GM19397 (cell line): Measurements from ENCODE around the gene IKZF3.
A peak's percentile ranks its signal among the peaks of the same experiment; 100 is the strongest.

Experiments
- ATAC-seq: cut with Tn5 transposase; IDR thresholded peaks from one replicate; pipeline ENCODE4 v1.9.1; 2021; ENCODE audit warnings: mild to moderate bottlenecking, moderate library complexity; ENCODE audit not compliant: unreplicated experiment

The IKZF3 gene

GRCh38 chr17:39818358-39819000, 45.6 kb downstream of the IKZF3 start:
- no peak for ATAC-seq

GRCh38 chr17:39816272-39816671, 47.8 kb downstream of the IKZF3 start:
- no peak for ATAC-seq

- ATAC-seq, result no peak
Observed at GRCh38 chr17:39814497-39814896, 49.6 kb downstream of the IKZF3 start.

GRCh38 chr17:39813631-39814030, 50.5 kb downstream of the IKZF3 start:
- no peak for ATAC-seq

- no peak for ATAC-seq
Observed at GRCh38 chr17:39812466-39812865, 51.6 kb downstream of the IKZF3 start.

GRCh38 chr17:39810939-39811728, 53.0 kb downstream of the IKZF3 start:
- ATAC-seq, result no peak

- no peak for ATAC-seq
Observed at GRCh38 chr17:39809221-39809620, 54.9 kb downstream of the IKZF3 start.

- ATAC-seq, result no peak
Observed at GRCh38 chr17:39808409-39808997, 55.6 kb downstream of the IKZF3 start.

GRCh38 chr17:39804839-39805238, 59.3 kb downstream of the IKZF3 start:
- ATAC-seq, result no peak

GRCh38 chr17:39801055-39801454, 63.1 kb downstream of the IKZF3 start:
- ATAC-seq, result no peak

GRCh38 chr17:39800540-39800939, 63.6 kb downstream of the IKZF3 start:
- no peak for ATAC-seq

- ATAC-seq, result no peak
Observed at GRCh38 chr17:39799395-39799794, 64.7 kb downstream of the IKZF3 start.

GRCh38 chr17:39794249-39794970, 69.7 kb downstream of the IKZF3 start:
- peak; percentile 74 for ATAC-seq

GRCh38 chr17:39793301-39793872, 70.7 kb downstream of the IKZF3 start:
- ATAC-seq, result no peak

GRCh38 chr17:39792526-39793221, 71.4 kb downstream of the IKZF3 start:
- ATAC-seq, result no peak

- no peak for ATAC-seq
Observed at GRCh38 chr17:39791111-39791992, 72.8 kb downstream of the IKZF3 start.

GRCh38 chr17:39787743-39788484, 76.2 kb downstream of the IKZF3 start:
- no peak for ATAC-seq

- no peak for ATAC-seq
Observed at GRCh38 chr17:39787041-39787440, 77.1 kb downstream of the IKZF3 start.

GRCh38 chr17:39782980-39783379, 81.1 kb downstream of the IKZF3 start:
- no peak for ATAC-seq
